NCI-H1417 treated with DMSO at 0.1 percent for 48 hours (cell line): ENCODE measurements around the gene PAX7.
"Not testable (repeated sequence)": the region's sequence is repeated elsewhere in the genome, so short reads cannot be mapped to it uniquely, and the experiment has no call there.

Experiments used
- DNase-seq: peaks from one replicate; lab custom pipeline; 2025; lab: John Stamatoyannopoulos, UW

The PAX7 gene

DNA sequence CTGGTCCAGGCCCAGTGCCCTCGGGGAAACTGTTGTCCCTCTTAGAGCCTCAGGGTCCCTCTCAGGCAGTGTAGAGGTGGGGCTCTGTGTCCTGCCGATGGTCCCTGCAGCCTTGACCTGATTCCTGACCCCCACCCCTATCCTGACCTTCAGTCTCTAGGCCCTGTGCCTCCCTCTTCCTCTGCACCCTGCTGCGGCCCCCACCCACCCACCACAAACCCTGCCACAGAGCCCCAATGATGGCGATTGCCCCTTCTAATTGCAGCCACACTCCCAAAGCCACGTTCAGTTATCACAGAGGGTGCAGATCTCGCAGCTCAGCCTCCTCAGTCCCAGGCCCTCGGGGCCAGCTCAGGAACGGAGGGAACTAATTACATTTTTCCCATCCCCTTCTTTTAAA is 99.7 kb downstream of the PAX7 start:
- DNase-seq: no peak

DNA sequence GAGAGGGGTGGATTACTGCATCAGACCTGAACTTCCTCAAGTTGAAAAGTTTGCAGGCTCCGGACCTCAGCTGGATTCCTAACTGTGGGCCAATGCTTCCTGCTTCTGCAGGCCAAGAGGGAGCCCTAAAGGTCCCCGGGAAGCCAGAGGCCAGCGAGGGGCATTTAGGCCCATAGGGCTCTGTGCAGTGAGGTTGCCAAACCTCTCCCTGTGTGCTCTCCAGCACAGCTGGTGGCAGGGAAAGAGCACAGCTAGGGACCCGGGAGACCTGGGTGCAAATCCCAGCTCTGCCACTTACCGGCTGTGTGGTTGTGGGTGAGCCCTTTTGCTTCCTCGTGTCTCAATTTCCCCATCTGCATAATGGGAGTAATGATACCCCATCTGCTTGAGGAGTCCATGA is 100.5 kb downstream of the PAX7 start:
- no peak for DNase-seq

DNA sequence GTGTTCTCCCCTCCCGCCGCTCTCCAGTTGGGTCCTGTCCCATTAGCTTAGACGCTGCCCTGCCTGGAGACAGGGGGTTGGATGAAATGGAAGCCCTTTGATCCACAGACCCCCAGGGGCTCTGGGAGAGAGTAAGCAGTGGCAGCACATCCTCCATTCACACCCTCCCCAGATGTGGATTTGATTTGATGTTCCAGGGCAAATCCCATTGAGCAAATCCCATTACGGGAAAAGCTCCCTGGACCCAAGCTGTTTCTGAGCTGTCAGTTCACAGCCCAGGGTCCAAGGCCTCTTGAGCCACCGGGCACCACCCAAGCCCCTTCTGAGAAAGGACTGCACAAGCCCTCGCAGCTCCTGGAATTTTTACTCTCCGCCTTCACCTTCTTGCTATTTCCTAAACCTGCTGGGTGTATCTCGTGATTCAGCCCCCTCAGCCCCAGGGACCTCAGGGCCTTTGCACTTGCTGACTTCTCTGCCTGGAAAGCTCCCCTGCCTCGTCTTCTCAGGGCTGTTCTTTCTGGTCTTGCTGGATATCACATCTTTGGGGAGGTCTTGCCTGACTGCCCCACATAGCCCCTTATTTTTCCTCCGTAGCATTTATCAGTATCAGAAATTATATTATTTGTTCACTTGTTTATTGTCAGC is 101.1 kb downstream of the PAX7 start:
- no peak for DNase-seq

DNA sequence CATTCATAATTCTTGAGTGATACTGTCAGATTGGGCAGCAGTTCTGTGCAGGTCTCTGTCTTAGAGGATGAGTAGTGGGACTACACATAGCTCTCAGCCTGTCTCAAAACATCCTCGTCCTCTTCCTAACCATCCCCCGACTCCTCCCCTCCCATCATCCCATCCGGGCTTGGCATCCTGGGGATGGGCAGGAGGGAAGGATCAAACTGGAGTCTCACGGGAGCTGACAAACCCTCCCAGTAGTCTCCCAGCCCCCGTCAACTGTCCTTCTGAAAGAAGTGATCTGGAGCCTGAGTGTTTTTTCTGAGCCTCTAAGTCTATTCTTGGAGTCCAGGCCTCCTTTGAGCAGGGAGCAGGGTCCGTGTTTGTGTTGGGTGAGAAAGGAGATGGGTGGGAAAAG is 102.0 kb downstream of the PAX7 start:
- no peak for DNase-seq

DNA sequence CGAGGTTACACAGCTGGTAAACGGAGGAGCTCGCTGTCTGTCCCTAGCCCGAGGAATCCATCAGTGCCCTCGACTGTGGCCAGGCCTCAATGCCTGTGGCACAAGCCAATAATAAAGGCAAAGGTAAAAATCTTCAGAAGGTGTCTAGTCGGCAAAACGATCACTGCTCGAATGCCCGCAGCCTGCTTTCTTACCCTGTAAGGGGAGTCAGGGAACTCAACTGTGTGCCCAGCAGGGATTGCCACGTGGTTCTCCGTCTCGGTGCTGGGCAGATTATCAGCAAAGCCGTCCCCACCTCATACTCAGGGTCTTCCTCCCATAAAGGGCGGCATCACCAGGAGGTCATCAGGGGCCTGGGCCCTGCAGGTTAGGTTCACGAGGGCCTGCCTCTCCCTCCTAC is 103.4 kb downstream of the PAX7 start:
- no peak for DNase-seq

DNA sequence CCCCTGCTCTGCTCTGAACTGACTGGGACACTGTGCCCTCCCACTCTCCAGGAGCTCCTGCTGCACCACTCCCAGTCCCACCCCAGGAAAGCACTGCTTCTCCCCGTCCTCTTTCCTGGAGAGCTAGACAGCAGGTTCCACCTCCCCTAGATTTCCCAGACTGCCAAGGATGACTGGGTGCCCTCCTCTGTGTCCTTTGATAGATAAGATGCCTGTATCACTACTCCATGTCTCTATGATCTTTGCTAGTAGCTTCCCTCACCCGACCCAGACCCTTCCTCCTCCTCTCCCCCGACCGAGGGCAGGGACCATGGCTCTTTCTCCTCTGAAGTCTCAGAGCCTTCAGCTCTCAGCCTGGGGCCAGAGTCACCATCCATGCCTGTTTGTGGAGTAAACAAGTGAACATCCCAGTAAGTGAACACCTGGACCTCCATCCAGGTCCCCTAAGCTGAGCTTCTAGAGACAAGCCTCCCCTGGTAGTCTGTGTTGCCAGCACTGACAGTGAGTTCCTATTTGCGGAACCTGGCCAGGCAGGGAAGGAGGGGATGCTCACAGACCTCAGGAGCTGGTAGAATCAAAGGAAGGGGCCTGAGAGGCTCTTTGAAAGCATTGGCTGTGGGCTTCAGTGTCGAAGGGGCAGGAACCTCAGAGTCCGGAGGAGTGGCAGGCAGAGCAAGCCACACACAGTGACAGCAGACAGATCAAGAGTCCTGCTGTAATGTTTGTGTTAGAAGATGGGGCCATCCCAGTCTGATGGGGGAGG is 104.0 kb downstream of the PAX7 start:
- no peak for DNase-seq

DNA sequence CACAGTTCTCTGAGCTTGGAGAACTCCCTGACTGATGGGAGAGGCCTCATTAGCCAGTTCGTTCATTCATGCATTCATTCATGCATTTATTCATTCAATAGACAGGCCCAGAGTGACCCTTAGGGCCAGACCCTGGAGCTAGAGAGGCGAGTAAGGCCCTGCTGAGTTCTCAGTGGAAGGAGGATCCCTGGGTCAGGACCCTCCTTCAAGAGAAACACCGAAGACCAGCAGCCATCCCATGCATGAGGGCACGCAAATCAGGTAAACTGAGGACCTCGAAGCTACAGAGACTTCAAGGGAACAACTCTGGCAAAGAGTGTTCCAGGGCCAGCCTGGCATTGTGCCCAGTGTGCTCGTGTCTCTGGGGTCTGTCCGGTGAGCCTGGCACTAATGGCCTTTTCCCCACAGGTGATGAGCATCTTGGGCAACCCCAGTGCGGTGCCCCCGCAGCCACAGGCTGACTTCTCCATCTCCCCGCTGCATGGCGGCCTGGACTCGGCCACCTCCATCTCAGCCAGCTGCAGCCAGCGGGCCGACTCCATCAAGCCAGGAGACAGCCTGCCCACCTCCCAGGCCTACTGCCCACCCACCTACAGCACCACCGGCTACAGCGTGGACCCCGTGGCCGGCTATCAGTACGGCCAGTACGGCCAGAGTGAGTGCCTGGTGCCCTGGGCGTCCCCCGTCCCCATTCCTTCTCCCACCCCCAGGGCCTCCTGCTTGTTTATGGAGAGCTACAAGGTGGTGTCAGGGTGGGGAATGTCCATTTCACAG is 104.8 kb downstream of the PAX7 start:
- DNase-seq: no peak

DNA sequence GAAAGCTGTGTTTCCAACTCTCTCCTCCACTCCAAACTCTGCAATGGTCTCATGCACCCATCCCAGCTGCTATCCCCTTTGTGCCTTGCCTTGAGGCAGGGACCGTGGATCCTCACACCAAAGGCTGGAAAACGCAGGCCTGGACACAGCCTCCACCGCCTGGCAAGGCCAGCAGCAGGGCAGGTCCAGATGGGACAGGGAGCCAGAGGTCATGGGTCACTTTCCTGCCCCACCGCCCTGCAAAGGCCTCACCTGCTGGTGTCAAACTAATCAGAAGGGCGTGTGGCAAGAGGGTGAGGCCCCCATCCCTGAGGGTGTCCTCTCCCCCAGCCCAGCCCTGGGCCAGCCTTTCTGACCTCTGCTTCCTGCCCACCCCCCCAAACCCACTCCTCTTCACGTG is 106.3 kb downstream of the PAX7 start:
- no peak for DNase-seq

DNA sequence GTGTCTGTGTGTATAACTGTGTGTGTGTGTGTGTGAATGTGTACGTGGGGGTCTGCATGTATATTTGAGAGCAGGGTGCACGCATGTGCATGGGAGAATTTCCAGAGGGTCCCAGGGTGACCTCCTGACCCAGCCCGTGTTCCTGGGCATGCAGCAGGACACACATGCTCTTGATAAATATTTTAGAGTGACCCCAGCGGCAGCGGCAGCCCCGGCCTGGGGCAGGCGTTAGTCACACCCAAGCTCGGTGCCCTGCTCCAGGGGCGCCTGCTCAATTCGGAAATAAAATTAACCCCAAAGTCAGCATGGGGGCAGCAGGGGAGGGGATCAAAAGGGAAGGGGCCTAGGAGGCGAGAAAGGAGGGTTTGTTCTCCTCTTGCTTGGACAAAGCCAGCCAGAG is 107.5 kb downstream of the PAX7 start:
- DNase-seq: no peak

DNA sequence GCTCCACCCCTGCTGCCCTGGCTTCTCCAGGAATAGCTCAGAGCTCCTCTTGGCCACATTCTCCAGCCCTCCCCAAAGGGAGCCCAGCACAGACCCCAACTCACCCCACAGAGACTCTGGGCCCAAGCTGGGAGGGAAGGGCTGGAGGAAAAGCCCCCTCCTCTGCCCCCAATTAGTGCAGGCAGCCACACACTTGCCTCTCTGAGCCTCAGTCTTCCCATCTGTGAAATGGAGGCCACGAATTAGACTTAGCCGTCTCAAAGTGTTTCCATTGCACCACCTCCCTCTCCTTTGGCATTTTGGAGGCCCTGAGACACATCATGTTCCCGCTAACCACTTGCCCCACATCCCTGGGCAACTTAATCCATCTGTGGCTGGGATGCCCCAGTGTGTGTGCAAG is 108.0 kb downstream of the PAX7 start:
- DNase-seq: no peak

DNA sequence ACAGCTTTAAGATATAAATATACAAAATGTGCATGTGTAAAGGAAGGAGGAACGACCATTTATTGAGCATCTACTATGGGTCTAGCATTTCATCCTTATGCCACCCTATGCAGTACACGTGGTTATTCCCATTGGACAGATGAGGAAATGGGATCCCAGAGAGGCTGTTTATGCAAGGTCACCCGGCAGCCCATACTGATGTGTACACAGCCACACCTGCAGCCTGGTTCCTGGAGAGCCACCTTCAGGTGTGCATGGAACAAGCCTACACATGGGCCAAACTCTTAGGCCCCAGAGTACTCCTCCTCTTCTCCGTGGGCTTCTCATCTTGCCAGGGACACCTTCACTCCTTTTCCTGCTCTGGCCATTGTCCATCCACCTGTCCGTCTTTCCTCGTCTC is 108.8 kb downstream of the PAX7 start:
- no peak for DNase-seq

DNA sequence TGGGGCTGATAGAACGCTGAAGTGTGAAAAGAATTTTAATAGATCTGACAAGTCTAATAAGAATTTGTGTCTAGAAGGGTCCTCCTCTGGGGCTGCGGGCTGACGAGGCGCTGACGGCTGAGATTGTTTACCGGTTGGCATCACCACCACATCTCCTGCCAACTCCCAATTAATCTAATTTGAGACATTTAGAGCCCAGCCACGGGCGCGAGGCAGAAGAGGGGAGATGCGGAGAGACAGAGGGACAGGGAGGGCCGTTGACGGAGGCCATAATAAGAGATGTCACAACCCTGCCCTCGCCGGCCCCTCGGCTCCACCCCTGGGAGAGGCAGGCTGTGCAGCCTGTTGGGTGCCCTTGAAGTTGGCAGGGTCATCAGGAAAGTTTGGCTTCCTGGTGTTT is 109.3 kb downstream of the PAX7 start:
- DNase-seq: no peak

DNA sequence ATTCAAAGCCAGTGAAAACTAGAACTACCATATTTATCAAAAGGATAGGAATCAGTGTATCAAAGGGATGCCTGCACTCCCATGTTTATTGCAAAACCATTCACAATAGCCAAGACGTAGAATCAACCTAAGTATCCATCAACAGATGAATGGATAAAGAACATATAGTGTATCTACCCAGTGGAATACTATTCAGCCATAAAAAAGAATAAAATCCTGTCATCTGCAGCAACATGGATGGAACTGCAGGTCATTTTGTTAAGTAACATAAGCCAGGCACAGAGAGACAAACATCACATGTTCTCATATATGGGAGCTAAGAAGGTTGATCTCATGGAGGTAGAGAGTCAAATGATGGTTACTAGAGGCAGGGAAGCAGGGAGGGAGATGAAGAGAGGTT is 110.0 kb downstream of the PAX7 start:
- DNase-seq: no peak

DNA sequence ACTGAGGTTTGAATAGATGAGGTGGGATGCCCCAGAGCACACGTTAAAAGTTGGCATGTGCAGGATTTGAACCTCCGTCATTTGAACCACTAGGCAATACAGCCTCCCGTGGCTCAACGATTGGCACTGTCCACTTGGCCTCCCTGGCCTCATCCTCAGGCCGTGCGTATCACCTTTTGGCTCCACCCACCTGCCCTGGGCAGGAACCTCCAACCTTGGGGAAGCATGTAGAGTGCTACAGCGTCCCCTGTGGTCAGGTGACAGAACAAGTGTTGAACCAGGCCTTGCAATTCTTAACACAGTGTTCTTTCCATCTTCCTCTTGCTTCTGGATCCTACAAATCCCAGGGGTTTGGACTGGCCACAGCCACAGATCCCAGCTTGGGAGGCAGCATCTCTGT is 112.6 kb downstream of the PAX7 start:
- no peak for DNase-seq

DNA sequence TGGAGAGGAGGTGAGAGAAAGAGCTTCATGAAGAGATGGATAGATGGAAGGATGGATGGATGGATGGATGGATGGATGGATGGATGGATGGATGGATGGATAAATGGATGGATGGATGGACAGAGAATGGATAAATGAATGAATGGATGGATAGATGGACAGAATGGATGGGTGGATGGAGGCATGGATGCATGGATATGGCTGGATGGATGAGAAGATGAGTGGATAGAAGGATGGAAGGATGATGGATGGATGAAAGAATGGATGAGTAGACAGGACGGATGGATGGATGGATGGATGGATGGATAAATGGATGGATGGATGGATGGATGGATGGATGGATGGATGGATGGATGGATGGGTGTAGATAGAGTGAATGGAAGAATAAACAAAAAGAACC is 113.7 kb downstream of the PAX7 start:
- DNase-seq: not testable (repeated sequence)

DNA sequence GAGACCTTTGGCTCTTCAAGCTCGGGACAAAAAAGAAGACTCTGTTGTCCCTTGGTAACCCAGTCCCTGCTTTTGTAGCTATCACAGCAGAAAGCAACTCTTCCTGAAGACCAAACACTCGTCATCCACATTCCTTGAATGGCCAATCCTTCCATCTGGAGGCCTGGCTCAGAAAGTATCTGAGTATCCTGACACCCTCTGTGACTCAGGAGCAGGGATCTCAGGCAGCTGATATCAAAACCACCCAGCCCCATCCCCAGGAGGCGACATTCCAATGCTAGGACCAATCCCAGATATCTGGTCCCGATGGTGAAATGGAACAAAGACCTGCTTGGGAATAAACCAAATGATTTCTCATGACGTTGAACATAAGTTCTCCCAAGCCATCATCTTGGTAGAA is 116.3 kb downstream of the PAX7 start:
- no peak for DNase-seq

DNA sequence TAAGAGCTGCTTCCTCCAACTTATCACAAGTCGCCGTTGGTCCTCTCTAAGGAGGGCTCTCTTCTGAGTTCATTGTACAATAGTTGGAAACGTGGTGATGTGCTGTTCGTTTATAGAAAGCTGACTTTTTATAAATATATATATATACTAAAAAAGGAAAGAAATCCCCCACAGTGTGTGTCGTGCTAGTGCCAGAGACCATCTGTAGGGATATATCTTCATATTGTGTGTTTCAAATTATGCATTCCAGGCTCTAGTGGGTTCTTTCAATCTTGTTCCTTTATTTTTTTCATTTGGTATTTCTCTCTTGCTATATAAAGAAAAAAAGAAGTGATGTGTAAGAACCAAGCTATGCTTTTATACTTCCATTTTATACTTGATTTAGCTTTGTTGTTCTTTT is 117.0 kb downstream of the PAX7 start:
- DNase-seq: no peak

DNA sequence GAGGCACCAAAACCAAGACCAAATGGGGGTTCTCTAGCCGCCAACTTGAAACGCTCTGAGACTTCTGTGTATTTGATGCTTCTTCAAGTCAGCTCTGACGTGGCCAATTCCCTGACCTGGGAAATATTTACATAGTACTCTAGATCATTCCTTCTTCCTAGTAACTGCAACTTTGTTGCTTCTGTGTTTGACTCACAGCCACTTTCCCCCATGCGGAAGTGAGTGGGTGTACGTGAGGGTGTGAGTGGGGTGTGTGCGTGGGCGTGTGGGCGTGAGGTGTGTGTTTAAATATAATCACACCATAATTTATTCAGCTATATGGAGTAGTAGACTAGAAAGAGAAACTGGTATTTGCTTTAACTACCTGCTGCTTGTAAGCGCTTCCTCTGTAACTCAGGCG is 117.8 kb downstream of the PAX7 start:
- DNase-seq: no peak

DNA sequence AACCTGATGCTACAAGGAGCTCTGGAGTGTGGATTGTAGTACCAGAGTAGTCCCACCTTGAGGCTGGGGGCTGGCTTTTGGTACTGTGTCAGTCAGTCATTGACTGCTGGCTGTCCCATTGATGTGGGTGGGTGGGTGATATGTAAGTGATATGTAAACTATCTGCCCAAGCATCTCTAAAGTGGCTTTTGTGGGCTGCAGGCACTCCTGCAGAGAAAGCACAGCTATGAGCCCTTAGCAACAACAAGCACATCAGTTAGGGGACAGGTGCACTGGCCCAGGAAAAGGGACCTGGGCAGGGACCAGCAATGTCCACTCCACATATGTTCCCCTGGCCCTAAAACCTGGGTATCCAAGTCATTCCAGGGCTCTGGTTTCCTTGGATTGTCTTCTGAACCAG is 118.9 kb downstream of the PAX7 start:
- DNase-seq: no peak

DNA sequence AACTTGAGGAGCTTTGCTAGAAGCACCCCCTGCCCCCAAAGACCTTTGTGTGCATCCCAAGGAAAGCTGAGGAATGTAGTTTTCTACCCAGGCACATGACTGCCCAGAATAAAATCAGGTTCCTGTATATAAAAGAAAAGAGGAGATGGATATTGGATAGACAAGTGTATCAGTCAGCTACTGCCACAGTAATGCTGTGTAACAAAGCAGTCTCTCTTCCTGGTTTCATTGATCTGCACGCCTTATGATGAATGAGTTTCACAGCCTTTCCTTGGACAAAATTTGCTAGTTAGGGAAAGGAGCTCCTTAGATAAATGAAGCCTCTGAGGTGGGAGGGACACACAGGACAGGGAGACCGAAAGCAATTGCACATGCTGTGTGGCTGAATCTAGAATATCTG is 120.0 kb downstream of the PAX7 start:
- no peak for DNase-seq

DNA sequence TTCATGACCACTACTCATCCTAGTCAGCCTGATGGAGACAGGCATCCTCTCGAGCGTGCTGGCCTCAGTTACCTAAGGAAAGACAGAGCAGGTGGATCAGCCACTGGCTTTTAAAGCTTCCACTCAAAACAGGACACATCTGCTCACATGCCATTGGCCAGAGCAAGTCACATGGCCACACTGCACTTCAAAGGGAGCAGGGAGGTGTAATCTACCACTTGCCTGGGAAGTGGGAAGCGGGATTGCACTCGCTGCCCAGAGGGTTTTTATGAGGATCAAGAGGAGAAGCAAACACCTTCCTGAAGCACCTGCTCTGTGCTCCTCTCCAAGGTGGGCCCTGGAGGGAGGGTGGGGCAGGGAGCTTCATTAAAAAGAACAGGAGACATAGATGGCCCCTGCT is 120.8 kb downstream of the PAX7 start:
- DNase-seq: no peak

DNA sequence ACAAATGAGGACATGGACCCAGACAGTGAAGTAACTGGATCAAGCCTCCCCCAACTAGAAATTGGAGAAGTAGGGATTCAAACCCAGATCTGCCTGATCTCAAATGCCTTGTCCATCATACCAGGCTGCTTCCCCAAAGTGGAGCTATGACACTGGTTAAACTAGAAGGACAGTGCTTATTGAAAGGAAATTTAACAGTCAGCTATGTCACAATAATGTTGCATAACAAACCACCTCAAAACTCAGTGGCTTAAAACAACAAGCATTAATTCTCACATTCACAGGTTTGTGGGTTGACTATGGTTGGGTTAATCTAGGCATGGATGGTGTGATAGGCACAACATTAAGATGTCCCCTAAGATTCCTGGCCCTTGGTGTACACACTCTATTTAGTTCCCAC is 121.8 kb downstream of the PAX7 start:
- DNase-seq: no peak

DNA sequence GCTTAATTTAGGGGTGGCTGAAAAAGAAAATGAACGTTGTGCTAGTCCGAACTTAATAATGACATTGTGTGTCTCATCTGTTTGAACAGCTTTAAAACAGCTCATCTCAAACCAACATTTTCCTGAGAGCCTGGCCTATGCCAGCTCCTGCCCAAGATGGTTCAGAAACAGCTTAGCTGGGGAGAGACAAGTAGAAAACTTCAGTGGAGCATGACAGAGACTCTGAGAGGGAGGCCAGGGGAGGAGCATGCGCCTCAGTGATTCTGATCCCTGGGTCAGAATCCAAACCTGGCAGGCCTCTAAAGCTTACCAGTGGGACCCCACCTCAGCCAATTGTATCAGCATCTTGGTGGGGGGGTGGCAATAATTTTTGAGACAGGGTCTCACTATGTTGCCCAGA is 129.5 kb downstream of the PAX7 start:
- DNase-seq: no peak
